Measurements from ENCODE around the gene CIPC. TPM values are rescaled to one million over a fixed set of nuclear protein-coding genes. Genes with fewer than 3 reads are reported as not detected.

CIPC gene
- total and polyA plus RNA-seq, 9 of the 15 experiments (the other 6 are each of a cell fraction or from before 2014, with no cell fraction given), result 5.0 to 16.9 (median 10.7) TPM

DNA sequence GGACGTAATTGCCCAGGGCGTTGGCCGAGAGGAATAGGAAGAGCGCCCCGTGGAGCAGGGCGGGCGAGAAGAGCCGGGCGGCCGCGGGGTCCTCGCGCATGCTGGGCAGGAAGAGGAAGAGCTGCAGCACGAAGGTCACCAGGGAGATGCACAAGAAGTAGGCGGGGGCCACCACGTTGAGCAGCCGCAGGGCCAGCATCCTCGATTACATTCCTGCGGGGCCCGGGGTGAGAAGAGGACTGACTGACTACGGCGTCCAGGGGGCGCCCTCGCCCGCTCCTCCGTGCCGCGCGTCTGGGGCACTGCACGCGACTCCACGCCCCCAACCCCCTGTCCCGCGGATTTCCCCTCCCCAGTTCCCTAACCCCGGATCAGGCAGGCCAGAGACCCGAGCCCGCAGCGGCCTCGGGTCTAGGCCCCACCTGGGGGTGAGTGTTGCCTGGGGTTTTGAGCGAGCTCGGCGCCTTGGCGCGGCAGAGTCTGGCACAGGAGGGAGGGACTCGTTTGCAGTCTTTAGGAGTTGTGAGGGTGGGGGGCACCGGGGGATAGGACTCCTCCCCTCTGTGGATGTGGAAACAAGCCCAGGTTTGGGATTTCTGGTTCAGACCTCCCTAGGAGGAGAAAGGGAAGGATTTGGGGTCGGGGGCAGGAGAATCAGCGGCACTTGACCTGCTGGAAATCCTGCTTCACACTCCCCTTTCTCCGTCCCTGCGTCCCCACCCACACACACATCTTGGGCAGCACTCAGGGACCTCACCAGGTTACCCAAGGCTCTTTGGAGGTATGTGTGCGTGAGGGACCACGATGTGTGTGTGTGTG is 41.7 kb downstream of the CIPC start:
- no peak for FAIRE-seq
- peak; percentile 58 to 69 (median 68) for DNase-seq (ENCODE audit: extremely low read depth in 1 of 4, low spot score in 3 of 4)
- Histone ChIP-seq H3K4me3 (no peak overlapping the region), H3K4me2 (ENCODE audit: insufficient read depth, low read length) (no peak overlapping the region), H3K79me2 (ENCODE audit: control insufficient read depth, insufficient read depth, low read length) (no peaks in the 10 kb centered on the region), H3K36me3 (ENCODE audit: control insufficient read depth, insufficient read depth, low read length) (no peaks in the 10 kb centered on the region), H3K9me1 (ENCODE audit: control insufficient read depth, insufficient read depth, low read length) (no peaks in the 10 kb centered on the region), H3K4me1 (replicated peaks in 1 of 2; ENCODE audit: control insufficient read depth in 2 of 2, insufficient read depth in 2 of 2, low read length in 2 of 2) (peaks cover 0 to 24% of the 10 kb centered on the region in 2 experiments; a peak in 2 of 5 replicates), H3K9me3 (replicated peaks; ENCODE audit: control insufficient read depth, insufficient read depth, low read depth, low read length) (no peaks in the 10 kb centered on the region), H4K20me1 (replicated peaks; ENCODE audit: control insufficient read depth, insufficient read depth, low read length) (peaks cover 6% of the 10 kb centered on the region; the same call in 1 of the 2 replicates), H3K27me3 (ENCODE audit: control insufficient read depth in 2 of 2, insufficient read depth in 2 of 2, low read length in 2 of 2) (peaks cover 17 to 46% of the 10 kb centered on the region in 2 experiments), H2AFZ (ENCODE audit: low read depth, low read length) (no peak overlapping the region), H3K9ac (ENCODE audit: insufficient read depth in 1 of 2, low read depth in 2 of 2, low read length in 2 of 2) (no peak overlapping the region), H3K27ac (ENCODE audit: extremely low read depth, low read depth, low read length) (no peak overlapping the region)
- peak; percentile 94 for ATAC-seq
- intact Hi-C loops (cut with micrococcal nuclease) (no loop called here), in situ Hi-C loops (cut with MboI) (no loop called here)
- 33% methylated on average over 7 of the region's 52 CpGs for WGBS (ENCODE audit: insufficient coverage, low coverage, missing lambda C conversion rate)
- POLR2A ChIA-PET, result no interaction called here
- CTCF ChIA-PET (ENCODE audit: low intra/inter-chr PET ratio), result interaction anchor here (0.7 kb wide), 1 partner anchor 265 kb away, joined by 3 read pairs; no protein-coding TSS in a partner anchor
- no TSS peak for BruUV-seq (replicated peaks)
- TF ChIP-seq FOXA1 (IDR thresholded peaks at IDR 0.05; ENCODE audit: borderline replicate concordance) (no peak), ZNF695 (CRISPR knock-in tag; IDR thresholded peaks at IDR 0.05) (no peak), TAF7 (tag; IDR thresholded peaks at IDR 0.05) (no peak), POLR2G (IDR thresholded peaks at IDR 0.05; ENCODE audit: low read depth, low read length) (no peak), FOXP1 (CRISPR knock-in tag; IDR thresholded peaks at IDR 0.05) (no peak), SMARCA5 (IDR thresholded peaks at IDR 0.05) (no peak), RAD21 (CRISPR knock-in tag; conservative IDR thresholded peaks at IDR 0.05 in 1 of 2, IDR thresholded peaks at IDR 0.05 in 1 of 2) (peak; percentile 13 to 52; a peak in 2 of 4 replicates), GABPB1 (CRISPR knock-in tag; IDR thresholded peaks at IDR 0.05) (no peak), NFE2L1 (tag; IDR thresholded peaks at IDR 0.05; ENCODE audit: borderline replicate concordance, low read depth) (no peak), STAT5B (CRISPR knock-in tag; IDR thresholded peaks at IDR 0.05) (no peak), HOXB6 (CRISPR knock-in tag; IDR thresholded peaks at IDR 0.05; ENCODE audit: borderline replicate concordance) (no peak), HMG20B (CRISPR knock-in tag; IDR thresholded peaks at IDR 0.05) (no peak), MED1 (CRISPR knock-in tag; IDR thresholded peaks at IDR 0.05; ENCODE audit: borderline replicate concordance) (no peak), ZKSCAN8 (CRISPR knock-in tag; IDR thresholded peaks at IDR 0.05) (no peak), NRF1 (conservative IDR thresholded peaks at IDR 0.05 in 1 of 2, IDR thresholded peaks at IDR 0.05 in 1 of 2) (no peak), DPF2 (IDR thresholded peaks at IDR 0.05) (no peak)
- TF ChIP-seq, protein P1, sequence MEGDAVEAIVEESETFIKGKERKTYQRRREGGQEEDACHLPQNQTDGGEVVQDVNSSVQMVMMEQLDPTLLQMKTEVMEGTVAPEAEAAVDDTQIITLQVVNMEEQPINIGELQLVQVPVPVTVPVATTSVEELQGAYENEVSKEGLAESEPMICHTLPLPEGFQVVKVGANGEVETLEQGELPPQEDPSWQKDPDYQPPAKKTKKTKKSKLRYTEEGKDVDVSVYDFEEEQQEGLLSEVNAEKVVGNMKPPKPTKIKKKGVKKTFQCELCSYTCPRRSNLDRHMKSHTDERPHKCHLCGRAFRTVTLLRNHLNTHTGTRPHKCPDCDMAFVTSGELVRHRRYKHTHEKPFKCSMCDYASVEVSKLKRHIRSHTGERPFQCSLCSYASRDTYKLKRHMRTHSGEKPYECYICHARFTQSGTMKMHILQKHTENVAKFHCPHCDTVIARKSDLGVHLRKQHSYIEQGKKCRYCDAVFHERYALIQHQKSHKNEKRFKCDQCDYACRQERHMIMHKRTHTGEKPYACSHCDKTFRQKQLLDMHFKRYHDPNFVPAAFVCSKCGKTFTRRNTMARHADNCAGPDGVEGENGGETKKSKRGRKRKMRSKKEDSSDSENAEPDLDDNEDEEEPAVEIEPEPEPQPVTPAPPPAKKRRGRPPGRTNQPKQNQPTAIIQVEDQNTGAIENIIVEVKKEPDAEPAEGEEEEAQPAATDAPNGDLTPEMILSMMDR (IDR thresholded peaks at IDR 0.05 in 2 of 3, conservative IDR thresholded peaks at IDR 0.05 in 1 of 3; ENCODE audit: insufficient read depth in 2 of 3, low read depth in 1 of 3, low read length in 3 of 3), result peak; percentile 49 to 71 (median 50); a peak in 5 of 6 replicates
- TF ChIP-seq, protein P2, sequence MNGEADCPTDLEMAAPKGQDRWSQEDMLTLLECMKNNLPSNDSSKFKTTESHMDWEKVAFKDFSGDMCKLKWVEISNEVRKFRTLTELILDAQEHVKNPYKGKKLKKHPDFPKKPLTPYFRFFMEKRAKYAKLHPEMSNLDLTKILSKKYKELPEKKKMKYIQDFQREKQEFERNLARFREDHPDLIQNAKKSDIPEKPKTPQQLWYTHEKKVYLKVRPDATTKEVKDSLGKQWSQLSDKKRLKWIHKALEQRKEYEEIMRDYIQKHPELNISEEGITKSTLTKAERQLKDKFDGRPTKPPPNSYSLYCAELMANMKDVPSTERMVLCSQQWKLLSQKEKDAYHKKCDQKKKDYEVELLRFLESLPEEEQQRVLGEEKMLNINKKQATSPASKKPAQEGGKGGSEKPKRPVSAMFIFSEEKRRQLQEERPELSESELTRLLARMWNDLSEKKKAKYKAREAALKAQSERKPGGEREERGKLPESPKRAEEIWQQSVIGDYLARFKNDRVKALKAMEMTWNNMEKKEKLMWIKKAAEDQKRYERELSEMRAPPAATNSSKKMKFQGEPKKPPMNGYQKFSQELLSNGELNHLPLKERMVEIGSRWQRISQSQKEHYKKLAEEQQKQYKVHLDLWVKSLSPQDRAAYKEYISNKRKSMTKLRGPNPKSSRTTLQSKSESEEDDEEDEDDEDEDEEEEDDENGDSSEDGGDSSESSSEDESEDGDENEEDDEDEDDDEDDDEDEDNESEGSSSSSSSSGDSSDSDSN (IDR thresholded peaks at IDR 0.05; ENCODE audit: borderline replicate concordance in 1 of 2, low read depth in 2 of 2, low read length in 2 of 2), result no peak
